GM03348 (cell line): Measurements from ENCODE around the gene HMMR.

ENCODE experiments used
- DNase-seq: peaks from one replicate; pipeline ENCODE4 v3.0.0; 2012; ENCODE audit warnings: low spot score

Gene HMMR

DNA sequence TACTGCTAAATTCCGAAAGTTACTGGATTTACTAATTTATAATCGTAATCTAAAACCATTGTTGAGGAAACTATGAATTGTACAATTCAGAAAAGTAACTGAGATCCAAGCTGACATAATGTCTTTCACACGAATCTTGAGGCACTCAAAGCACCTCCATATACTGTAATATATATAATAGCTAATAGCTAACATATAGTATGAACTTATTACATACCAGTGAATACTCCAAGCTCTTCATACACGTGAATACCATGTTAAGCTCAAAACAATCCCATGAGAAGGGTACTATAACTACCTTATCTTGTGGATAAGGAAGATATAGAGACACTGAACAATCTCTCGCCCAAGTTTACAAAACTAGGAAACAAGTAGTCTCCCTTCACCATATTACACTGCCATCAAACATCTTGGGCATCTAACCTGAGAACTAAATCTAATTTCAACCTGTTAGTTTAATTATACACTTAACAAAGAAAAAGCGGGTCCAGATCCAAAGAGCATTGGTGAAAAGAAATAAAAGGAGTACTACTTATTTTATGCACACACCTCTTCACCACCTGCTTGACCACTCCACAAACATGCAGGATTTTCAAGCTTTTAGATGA, 1.6 kb upstream of the HMMR start:
- DNase-seq = no peak

- no peak for DNase-seq
Observed at GRCh38 chr5:163459462-163459818, 992 bp upstream of the HMMR start.

- peak; percentile 95 for DNase-seq
Observed at GRCh38 chr5:163459819-163460561, 442 bp upstream of the HMMR start, which contains the start of gene NUDCD2. Gene NUDCD2 (minus strand): TSS chr5:163460102. CDS start chr5:163460050, 52 bp downstream.

DNA sequence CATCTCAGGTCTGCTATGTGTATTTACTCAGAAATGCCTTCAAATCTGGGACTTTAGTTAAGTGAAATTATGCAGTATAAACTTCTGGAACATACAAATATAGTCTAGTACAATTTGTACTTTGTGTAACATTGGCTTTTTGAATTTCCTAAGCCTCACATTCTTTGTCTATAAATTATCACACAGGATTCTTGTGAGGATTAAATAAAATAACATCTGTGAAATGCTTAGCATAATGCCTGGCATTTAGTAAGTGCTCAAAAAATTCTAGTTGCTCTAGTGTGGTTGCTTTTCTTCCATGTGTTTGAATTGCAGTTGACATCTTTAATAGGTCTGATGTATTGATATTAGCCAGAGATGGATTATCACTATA, 2.6 kb downstream of the HMMR start:
- DNase-seq = no peak

GRCh38 chr5:163467682-163468081, 7.2 kb downstream of the HMMR start:
- no peak for DNase-seq

DNA sequence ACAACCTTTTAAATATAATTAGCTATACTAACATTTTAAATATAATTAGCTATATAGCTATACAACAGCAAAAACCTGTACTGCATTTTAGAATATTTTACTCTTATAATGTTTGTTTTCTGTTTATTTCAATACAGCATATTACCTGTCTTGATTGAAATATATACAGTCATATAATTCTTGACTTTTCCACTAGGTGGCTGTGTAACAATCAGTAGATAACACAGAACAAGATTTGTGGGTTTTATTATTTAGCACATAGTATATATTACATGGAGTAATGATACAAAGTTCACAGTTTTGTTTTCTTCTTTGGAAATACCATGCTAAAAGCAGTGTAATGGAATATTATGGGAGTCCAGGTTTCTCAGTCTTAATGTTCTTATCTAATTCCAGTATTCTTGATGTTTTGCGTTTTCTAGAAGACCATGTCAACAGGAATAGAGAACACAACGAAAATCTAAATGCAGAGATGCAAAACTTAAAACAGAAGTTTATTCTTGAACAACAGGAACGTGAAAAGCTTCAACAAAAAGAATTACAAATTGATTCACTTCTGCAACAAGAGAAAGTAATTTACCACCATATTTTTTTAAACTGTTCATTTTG, 13.3 kb downstream of the HMMR start:
- peak; percentile 30 for DNase-seq

- DNase-seq = no peak
Observed at GRCh38 chr5:163475411-163475810, 15.0 kb downstream of the HMMR start.

DNA sequence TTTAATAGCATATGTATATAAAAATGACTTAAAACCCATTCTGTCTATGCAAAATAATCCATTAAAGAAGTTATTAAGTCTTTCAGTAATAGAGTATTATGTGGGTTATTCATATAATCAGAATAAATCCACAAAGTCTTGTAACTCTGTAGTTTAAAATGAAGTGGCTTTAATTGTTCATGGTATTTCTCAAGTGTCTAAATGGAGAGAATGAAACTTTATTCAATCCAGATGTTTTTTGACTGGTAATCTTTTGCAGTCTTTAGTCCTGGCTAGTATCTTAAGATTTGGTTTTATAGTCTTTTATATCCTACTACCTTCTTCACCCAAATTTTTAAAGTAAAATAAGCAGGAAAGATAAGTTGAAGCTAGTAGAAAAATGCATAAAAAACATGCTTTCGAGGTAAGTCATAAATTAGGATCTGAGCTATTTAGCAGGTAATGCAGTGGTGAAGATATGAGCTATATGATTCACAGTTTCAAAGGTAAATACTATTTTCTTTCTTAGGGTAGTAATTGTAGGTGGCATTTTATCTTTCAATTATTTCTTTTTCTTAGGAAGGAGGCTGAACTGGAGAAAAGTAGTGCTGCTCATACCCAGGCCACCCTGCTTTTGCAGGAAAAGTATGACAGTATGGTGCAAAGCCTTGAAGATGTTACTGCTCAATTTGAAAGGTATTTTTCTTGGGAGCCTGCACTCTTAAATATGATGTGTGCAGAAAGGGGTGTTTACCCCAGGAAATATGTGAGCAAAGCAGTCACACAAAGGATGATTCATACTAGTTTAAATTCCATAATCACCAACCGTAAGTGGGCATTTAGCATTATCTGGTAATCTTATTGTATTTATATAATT, 17.9 kb downstream of the HMMR start:
- DNase-seq = peak; percentile 30

- no peak for DNase-seq
Observed at GRCh38 chr5:163478982-163479271, 18.5 kb downstream of the HMMR start.

- DNase-seq = no peak
Observed at GRCh38 chr5:163489055-163489744, 28.8 kb downstream of the HMMR start.

DNA sequence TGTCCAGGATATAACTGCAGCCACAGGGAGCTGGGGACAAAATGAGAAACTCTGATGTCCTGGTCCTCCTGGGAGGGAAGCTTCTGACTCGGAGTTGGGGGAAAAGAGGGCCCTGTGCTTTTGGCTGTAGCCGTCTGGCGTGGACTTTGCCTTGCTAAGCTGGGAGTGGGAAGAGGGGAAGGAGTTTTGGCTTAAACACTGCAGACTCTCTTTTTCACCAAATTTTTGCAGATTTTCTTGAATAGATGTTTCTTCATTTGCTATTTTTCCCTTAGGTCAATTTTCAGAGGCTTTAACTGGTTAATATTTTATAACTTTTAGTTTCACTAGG, 29.3 kb downstream of the HMMR start:
- no peak for DNase-seq

DNA sequence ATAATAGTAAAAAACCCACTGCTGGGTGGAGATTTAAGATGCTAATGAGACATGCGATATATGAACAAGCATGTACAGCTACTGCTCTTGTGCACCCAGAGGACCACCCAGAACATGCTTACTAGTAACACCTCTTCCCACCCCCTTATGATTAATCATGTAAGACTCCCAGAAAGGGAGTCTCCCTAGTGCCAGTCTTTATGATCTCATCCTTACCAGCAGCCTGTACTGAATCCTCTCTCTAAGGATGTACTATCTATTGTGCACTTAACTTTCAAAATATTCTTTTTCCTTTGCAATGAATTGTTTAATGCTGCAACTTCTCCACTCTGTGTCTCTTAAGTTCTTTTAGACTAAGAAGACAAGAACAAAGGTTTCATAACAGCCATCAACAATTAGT, 35.9 kb downstream of the HMMR start:
- no peak for DNase-seq

GRCh38 chr5:163497315-163497714, 36.9 kb downstream of the HMMR start:
- no peak for DNase-seq

DNA sequence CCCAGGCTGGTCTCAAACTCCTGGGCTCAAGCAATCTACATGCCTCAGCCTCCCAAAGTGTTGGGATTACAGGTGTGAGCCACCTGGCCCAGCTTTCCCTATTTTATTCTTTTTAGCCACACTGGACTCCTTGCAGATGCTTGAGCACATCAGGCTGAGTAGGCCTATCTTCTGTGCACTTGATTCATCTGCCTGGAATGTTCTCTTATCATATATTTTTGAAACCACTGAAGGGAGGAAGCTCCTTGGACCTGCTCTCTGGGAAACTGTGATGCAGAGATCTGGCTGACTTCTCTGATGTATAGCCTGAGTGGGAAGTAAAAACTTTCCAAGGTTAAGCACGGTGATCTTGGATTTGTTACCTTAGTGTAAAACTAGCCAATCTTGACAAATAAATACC, 38.5 kb downstream of the HMMR start:
- no peak for DNase-seq

- DNase-seq = no peak
Observed at GRCh38 chr5:163502521-163502920, 42.1 kb downstream of the HMMR start.

DNA sequence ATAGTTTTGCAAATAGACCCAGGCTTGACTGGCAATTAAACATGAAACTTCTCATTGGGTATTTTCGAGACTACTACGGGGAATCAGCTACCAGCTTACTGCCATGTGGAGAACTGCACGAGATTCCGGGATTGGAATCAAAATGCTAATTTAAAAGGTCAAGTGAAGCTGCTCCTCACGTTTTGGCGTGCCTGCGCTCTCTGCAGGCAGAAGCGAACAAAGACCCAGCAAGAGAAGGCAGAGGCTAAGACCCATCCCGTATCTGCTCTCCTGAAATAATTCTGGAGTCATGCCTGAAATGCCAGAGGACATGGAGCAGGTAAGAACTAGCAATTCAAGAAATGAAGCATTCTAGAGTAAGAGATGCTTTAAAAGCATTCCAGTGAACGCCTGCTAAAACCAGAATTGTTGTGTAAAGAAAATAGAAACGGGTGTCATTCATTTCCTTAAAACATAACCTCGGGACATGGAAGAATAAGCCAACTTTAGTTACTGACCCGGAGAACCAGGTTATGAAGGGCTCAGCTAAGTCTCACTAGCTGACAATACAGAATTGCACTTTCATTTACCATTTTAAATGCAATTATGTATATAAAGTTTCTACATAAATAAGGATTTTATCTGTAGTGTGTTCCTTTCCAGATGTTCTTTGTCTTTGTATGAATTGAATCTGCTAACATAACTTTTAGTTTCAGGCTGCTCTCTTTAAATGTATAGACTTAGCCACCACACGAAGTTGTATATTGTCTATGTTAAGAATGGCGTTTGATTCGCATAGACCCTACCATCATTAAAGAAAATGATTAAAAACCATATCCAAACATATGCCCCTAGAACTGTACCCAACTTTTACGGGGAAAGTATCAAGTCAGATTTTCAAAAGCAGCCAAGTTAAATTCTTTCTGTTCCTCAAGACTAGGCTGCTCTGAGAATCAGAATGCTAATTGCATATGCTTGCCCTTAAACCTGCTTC, 43.0 kb downstream of the HMMR start:
- peak; percentile 73 for DNase-seq

DNA sequence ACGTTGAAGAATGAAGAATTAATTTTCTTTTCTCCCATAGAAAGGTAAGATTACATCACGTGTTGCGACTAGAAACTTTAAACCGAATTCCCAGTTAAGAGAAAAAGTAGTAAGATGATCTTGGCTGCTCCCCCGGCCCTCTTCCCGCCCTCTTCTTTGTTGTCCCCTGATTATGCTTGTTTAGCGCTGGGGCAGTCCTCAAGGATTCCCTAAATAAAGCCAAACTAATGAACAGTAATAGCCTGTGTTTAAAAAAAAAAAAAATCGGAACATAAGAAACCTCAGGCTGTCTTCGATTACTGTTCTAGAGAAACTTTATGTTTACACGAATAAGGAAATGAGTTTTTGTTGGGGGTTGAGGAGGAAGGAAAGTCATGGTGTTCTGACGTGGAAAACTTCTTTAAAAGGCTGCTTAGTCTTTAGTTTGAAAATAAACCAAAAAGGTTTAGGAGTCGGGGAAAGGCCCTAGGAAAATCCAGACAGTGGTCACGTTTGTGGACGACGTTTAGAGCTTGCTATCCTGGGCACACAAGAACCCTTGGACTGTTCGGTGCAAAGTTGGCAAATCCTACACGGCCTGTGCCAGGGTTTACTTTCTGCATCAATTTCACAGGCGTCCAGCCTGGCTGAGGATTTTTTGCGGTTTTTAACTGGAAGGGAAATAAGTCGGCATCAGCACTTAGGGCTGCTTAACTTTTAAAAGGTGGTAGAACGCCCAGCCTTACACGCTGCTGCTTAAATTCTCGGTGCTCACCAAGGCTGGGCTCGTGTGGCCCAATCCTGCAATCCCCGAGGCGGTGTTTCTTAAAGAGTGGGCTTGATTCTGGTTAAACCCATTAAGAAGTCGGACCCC, 43.9 kb downstream of the HMMR start:
- peak; percentile 27 for DNase-seq

GRCh38 chr5:163505049-163505367, 44.6 kb downstream of the HMMR start:
- peak; percentile 5 for DNase-seq

- peak; percentile 97 for DNase-seq
Observed at GRCh38 chr5:163505368-163506094, 45.1 kb downstream of the HMMR start, which contains the start of gene MAT2B. Gene MAT2B (plus strand): TSS chr5:163505619. CDS start chr5:163505687, 68 bp downstream.

- DNase-seq = peak; percentile 9
Observed at GRCh38 chr5:163506095-163506457, 45.6 kb downstream of the HMMR start.
